Osteocyte (in vitro differentiated cells): ENCODE results near the gene ARHGAP6. TPM values are rescaled to one million over a fixed set of nuclear protein-coding genes. Genes with fewer than 3 reads are reported as not detected.

ENCODE experiments used
- DNase-seq: peaks from one replicate; pipeline ENCODE4 v3.0.0; 2021; ENCODE audit warnings: mixed read lengths; ENCODE audit not compliant: unreplicated experiment; ENCODE audit errors: extremely low spot score
- H3K27ac Mint-ChIP-seq: one replicate; pipeline ENCODE4 v1.8.0; 2021; ENCODE audit warnings: mild to moderate bottlenecking, mixed read lengths; ENCODE audit not compliant: unreplicated experiment
- H3K27me3 Mint-ChIP-seq: one replicate; pipeline ENCODE4 v1.8.0; 2021; ENCODE audit warnings: mixed read lengths; ENCODE audit not compliant: unreplicated experiment
- H3K36me3 Mint-ChIP-seq: one replicate; pipeline ENCODE4 v1.8.0; 2021; ENCODE audit warnings: mixed read lengths; ENCODE audit not compliant: unreplicated experiment
- H3K4me1 Mint-ChIP-seq: one replicate; pipeline ENCODE4 v1.8.0; 2021; ENCODE audit warnings: mixed read lengths; ENCODE audit not compliant: unreplicated experiment
- H3K4me3 Mint-ChIP-seq: one replicate; pipeline ENCODE4 v1.8.0; 2021; ENCODE audit warnings: mild to moderate bottlenecking, moderate library complexity, mixed read lengths; ENCODE audit not compliant: unreplicated experiment
- H3K9me3 Mint-ChIP-seq: one replicate; pipeline ENCODE4 v1.8.0; 2021; ENCODE audit warnings: mixed read lengths; ENCODE audit not compliant: unreplicated experiment
- CTCF ChIP-seq: fragments of 200-600 bp; sonication (generic); IDR thresholded peaks from 2 replicates; pipeline ENCODE4 v1.5.0; 2021; ENCODE audit warnings: antibody characterized with exemption, mild to moderate bottlenecking, moderate library complexity
- total RNA-seq: library from RNA; stranded (reverse); gene quantifications from 2 replicates; pipeline ENCODE4 v1.2.1, GENCODE V29; 2021

Gene ARHGAP6
- total RNA-seq, 1 donor from 2014 or later = 3.5 TPM

- H3K4me3 Mint-ChIP-seq = no peak overlapping the region
- H3K4me1 Mint-ChIP-seq = peaks cover 5% of the 10 kb centered on the region
- H3K27me3 Mint-ChIP-seq = no peaks in the 10 kb centered on the region
- no peak overlapping the region for H3K27ac Mint-ChIP-seq
- no peaks in the 10 kb centered on the region for H3K36me3 Mint-ChIP-seq
- H3K9me3 Mint-ChIP-seq = peaks cover 23% of the 10 kb centered on the region
- no peak for DNase-seq
- no peak for TF ChIP-seq CTCF
These were observed 259.5 kb downstream of the ARHGAP6 start for GRCh38 chrX:11406109-11406765.

GRCh38 chrX:11403631-11404030 lies 262.1 kb downstream of the ARHGAP6 start:
- H3K27me3 Mint-ChIP-seq = no peaks in the 10 kb centered on the region
- H3K36me3 Mint-ChIP-seq = no peaks in the 10 kb centered on the region
- no peak for DNase-seq
- no peak for TF ChIP-seq CTCF
- no peak overlapping the region for H3K27ac Mint-ChIP-seq
- peaks cover 16% of the 10 kb centered on the region for H3K4me1 Mint-ChIP-seq
- H3K4me3 Mint-ChIP-seq = no peak overlapping the region
- H3K9me3 Mint-ChIP-seq = peaks cover 20% of the 10 kb centered on the region

GRCh38 chrX:11401966-11402365 lies 263.8 kb downstream of the ARHGAP6 start:
- H3K27me3 Mint-ChIP-seq = no peaks in the 10 kb centered on the region
- peaks cover 8% of the 10 kb centered on the region for H3K9me3 Mint-ChIP-seq
- H3K4me3 Mint-ChIP-seq = no peak overlapping the region
- no peak for TF ChIP-seq CTCF
- no peak for DNase-seq
- peaks cover 16% of the 10 kb centered on the region for H3K4me1 Mint-ChIP-seq
- H3K36me3 Mint-ChIP-seq = no peaks in the 10 kb centered on the region
- no peak overlapping the region for H3K27ac Mint-ChIP-seq

- no peak overlapping the region for H3K4me3 Mint-ChIP-seq
- H3K9me3 Mint-ChIP-seq = peaks cover 3% of the 10 kb centered on the region
- H3K4me1 Mint-ChIP-seq = peaks cover 27% of the 10 kb centered on the region
- no peaks in the 10 kb centered on the region for H3K36me3 Mint-ChIP-seq
- no peak overlapping the region for H3K27ac Mint-ChIP-seq
- no peaks in the 10 kb centered on the region for H3K27me3 Mint-ChIP-seq
- no peak for DNase-seq
- TF ChIP-seq CTCF = no peak
These were observed 266.1 kb downstream of the ARHGAP6 start for GRCh38 chrX:11399489-11400094.

- H3K9me3 Mint-ChIP-seq = peaks cover 3% of the 10 kb centered on the region
- no peaks in the 10 kb centered on the region for H3K27me3 Mint-ChIP-seq
- H3K27ac Mint-ChIP-seq = no peak overlapping the region
- no peak for TF ChIP-seq CTCF
- H3K4me3 Mint-ChIP-seq = no peak overlapping the region
- peaks cover 28% of the 10 kb centered on the region for H3K4me1 Mint-ChIP-seq
- H3K36me3 Mint-ChIP-seq = no peaks in the 10 kb centered on the region
- no peak for DNase-seq
These were observed 266.9 kb downstream of the ARHGAP6 start for GRCh38 chrX:11398785-11399184.
